Myocyte (in vitro differentiated cells): ENCODE data around the gene TAAR2. TPM values are rescaled to one million over a fixed set of nuclear protein-coding genes. Genes with fewer than 3 reads are reported as not detected.
"Not testable (repeated sequence)": the region's sequence is repeated elsewhere in the genome, so short reads cannot be mapped to it uniquely, and the experiment has no call there.

Experiments
- DNase-seq: peaks from one replicate; pipeline ENCODE4 v3.0.0-alpha.2; 2012; ENCODE audit warnings: low read depth
- total RNA-seq: library from RNA; depleted of rRNA; stranded (reverse); fragments of >200 nt; gene quantifications from 2 replicates; pipeline ENCODE4 v1.2.3, GENCODE V29; 2014

TAAR2 gene
- total RNA-seq, 1 donor from 2014 or later: not detected

- no peak for DNase-seq
These were observed 9.5 kb downstream of the TAAR2 start for GRCh38 chr6:132614554-132614953.

GRCh38 chr6:132612449-132613108 lies 11.5 kb downstream of the TAAR2 start:
- no peak for DNase-seq

- no peak for DNase-seq
These were observed 12.5 kb downstream of the TAAR2 start for GRCh38 chr6:132611616-132612015.

- DNase-seq: no peak
These were observed 16.4 kb downstream of the TAAR2 start for GRCh38 chr6:132607544-132608233.

- DNase-seq: no peak
These were observed 19.4 kb downstream of the TAAR2 start for GRCh38 chr6:132604635-132605152.

GRCh38 chr6:132600900-132601299 lies 23.2 kb downstream of the TAAR2 start:
- not testable (repeated sequence) for DNase-seq

GRCh38 chr6:132598473-132598872 lies 25.6 kb downstream of the TAAR2 start:
- DNase-seq: peak; percentile 16

GRCh38 chr6:132596201-132596600 lies 27.9 kb downstream of the TAAR2 start:
- no peak for DNase-seq

GRCh38 chr6:132592855-132593254 lies 31.2 kb downstream of the TAAR2 start:
- DNase-seq: no peak

- no peak for DNase-seq
These were observed 33.7 kb downstream of the TAAR2 start for GRCh38 chr6:132590362-132590761.

- no peak for DNase-seq
These were observed 34.6 kb downstream of the TAAR2 start, which contains the start of gene TAAR5 for GRCh38 chr6:132589454-132589853. TSS of gene TAAR5 (minus strand) at chr6:132589741. CDS start at chr6:132589686, 55 bp downstream.

- DNase-seq: no peak
These were observed 36.7 kb downstream of the TAAR2 start for GRCh38 chr6:132587424-132587823.

- no peak for DNase-seq
These were observed 39.4 kb downstream of the TAAR2 start for GRCh38 chr6:132584698-132585097.

GRCh38 chr6:132571774-132572173 lies 52.3 kb downstream of the TAAR2 start:
- no peak for DNase-seq

- no peak for DNase-seq
These were observed 53.8 kb downstream of the TAAR2 start, which contains the start of gene TAAR6 for GRCh38 chr6:132570221-132570777. TSS of gene TAAR6 (plus strand) at chr6:132570322. CDS start at chr6:132570322, 0 bp downstream.

GRCh38 chr6:132569170-132569569 lies 54.9 kb downstream of the TAAR2 start:
- no peak for DNase-seq

- DNase-seq: no peak
These were observed 55.5 kb downstream of the TAAR2 start for GRCh38 chr6:132568611-132569010.

- no peak for DNase-seq
These were observed 56.5 kb downstream of the TAAR2 start for GRCh38 chr6:132567566-132567965.
